ENCODE results near the gene ISCA2. TPM values are rescaled to one million over a fixed set of nuclear protein-coding genes. Genes with fewer than 3 reads are reported as not detected.

The ISCA2 gene
- total RNA-seq, 1 donor from 2014 or later = 8.8 TPM

DNA sequence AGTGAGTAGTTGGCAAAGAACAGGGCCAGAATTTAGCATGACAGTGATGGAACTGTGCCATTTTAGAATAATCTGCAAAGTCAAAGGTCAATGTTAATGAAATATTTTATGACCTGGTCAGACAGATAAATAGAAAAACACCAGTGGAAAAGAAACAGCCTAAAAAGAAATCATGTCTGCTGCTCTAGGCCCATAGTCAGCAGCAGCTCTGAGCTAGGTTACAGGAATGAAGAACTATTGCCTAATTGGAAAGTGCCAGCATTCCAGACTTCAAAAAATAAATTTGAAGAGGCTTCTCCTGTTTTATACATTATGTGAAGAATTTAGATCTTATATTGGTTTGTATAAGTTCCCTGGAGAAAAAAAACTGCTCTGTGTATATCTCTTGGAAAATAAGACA is 10.2 kb upstream of the ISCA2 start:
- DNase-seq = no peak

DNA sequence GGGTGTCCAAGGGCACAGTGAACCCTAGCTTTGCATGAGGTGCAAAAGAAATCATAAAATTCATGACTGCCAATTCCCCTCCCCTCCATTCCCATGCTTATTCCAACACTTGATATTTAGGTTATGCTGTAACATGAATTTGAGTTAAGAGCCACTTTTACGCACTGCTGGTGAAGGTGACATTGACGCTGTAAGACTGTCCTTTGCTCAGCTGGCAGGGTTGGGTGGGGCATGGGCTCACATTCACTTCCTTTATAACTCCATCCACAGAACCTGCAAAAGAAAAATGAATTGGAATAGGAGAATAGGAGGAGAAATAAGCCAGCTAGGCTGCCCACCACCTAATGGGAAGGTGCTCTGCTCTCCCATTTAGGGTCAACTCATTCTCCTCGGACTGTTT is 7.4 kb upstream of the ISCA2 start:
- no peak for DNase-seq

- no peak for DNase-seq
Observed at GRCh38 chr14:74488786-74489397, 4.7 kb upstream of the ISCA2 start.

DNA sequence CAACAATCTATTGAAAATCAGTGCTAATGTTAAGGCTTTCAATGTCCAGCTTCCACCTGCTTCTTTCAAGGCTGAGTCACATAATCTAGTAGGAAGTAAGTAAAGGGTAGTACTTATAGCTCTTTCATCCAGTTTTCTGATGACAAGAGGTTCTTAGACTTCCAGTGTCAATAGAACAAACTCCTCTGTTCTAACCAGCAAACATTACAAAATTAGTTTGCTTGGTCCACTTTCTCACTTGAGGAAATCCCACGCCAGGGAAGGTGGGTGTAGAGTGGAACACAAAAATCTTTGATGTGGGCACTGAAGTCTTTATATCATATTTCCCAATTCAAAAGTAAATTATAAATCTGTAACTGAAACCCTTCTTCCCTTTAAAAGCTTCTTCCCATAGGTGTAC is 3.1 kb upstream of the ISCA2 start:
- DNase-seq = no peak

DNA sequence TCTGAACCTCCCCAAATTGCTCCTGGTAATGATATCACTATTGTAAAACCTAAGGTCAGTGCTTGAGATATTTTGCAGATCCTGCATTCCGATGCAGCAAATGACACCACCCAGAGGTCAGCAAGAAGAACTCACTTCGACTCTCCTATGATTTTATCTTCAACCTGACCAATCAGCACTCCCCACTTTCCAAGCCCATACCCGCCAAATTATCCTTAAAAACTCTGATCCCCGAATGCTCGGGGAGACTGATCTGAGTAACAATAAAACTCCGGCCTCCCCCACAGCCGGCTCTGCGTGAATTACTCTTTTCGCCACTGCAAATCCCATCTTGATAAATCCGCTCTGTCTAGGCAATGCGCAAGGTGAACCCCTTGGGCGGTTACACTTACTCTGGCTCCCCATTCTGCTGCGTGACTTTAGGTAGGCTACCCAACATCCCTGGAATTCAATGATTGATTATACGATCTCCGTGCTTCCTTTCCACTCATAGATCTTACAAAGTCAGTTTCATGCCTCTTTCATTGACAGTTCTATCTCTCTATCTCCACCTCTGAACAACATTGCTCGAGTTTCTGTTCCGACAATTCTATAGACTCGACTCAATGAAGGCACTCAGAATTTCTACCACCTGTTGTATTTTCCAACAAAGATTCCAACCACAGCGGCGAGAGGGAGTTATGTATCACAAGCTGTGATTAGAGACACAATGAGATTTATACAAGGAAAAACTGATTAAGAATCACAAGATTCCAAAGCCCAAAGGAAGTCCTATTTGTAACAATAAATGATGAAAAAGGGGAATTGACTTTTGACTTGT is 1.4 kb upstream of the ISCA2 start:
- peak; percentile 38 for DNase-seq

DNA sequence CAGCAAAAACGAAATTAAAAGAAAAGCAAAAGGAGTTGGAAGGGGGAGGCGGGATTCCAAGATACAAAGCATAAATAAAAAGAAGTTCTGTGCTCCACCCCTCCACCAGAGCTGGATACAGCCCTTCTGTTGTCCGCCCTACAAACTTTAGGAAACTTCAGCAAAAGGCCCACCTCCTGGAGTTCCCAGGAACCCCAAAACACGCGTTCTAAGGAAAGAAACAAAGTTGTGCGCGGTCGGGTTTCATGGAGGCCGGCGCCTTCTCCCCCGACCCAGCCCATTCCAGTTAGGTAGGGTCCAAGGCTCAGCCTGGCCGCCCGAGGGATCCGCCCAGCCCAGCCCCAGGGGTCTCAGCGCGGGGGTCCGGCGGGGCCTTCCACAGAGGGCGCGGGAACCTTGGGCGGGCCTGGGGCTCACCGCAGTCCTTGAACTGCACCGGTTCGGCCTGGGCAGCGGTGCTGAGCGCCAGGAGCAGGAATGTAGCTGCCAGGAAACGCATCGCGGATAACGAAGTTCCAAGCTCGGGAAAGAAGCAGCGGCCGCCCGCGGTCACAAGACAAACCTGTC is 706 bp upstream of the ISCA2 start, which contains the start of gene NPC2:
NPC2 (minus strand) TSS at position 530 of the 567 bp plus-strand sequence; CDS start at position 499, 31 bp downstream.
- DNase-seq = peak; percentile 38

- no peak for DNase-seq
Observed at GRCh38 chr14:74495356-74495755, 1.8 kb downstream of the ISCA2 start.

- no peak for DNase-seq
Observed at GRCh38 chr14:74500417-74501134, 7.0 kb downstream of the ISCA2 start.

GRCh38 chr14:74501135-74501614 is 7.6 kb downstream of the ISCA2 start:
- peak; percentile 3 for DNase-seq

DNA sequence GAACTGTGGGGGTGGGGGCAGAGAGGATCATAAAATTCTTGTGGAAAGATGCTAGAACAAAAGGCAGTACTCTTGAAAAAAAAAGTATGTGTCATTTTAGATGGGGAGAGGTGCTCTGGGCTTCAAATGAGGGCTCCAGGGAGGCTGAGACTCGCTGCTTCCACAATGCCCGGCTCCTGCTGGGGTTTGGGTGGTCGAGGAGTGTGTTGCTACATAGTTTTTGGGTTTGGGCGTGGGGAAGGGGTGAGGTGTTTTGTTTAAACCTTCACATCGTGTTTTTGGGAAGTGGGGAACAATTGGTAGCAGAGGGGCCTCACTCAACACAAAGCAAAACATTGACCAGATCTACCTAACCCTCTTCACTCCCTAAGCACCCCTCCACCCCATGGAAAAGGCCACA is 8.1 kb downstream of the ISCA2 start:
- no peak for DNase-seq

- no peak for DNase-seq
Observed at GRCh38 chr14:74502236-74503019, 8.9 kb downstream of the ISCA2 start.

GRCh38 chr14:74503291-74503937 is 9.8 kb downstream of the ISCA2 start:
- DNase-seq = no peak

DNA sequence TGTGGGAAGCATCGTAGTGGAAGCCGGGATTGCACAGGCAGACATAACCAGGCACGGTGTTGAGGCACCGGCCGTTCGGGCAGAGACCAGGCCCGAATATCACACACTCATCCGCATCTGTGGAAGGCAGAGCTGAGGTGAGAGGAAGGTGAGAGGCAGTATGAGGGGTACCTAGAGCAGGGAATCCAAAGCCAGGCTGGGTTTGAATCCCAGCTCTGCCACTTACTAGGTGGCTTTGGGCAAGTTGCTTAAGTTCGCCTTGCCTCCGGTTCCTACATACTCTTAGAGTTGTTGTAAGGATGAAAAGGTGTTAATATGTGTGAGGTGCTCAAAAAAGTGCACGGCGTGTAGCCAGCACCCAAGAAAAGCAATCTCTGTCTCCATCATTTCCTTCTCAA is 10.4 kb downstream of the ISCA2 start:
- no peak for DNase-seq

DNA sequence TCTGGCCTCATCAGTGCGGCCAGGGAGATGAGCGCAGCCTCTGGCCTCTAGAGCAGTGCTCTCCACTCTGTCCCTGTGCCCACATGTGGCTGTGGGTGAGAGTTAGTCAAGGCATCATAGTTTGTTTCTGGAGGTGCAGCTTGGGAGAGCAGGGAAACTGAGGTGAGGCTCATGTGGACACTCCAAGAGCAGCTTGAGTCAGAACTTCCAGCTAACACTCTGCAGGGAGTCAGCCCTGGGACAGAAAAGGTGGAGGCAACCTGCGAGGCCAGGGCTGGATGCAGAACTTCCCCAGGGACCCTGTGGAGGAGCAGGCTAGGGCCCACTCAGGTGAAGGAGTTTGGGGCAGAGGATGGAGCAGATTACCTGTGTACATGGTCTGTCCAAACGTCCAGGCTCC is 10.8 kb downstream of the ISCA2 start:
- DNase-seq = no peak

- no peak for DNase-seq
Observed at GRCh38 chr14:74504874-74505720, 11.5 kb downstream of the ISCA2 start.

DNA sequence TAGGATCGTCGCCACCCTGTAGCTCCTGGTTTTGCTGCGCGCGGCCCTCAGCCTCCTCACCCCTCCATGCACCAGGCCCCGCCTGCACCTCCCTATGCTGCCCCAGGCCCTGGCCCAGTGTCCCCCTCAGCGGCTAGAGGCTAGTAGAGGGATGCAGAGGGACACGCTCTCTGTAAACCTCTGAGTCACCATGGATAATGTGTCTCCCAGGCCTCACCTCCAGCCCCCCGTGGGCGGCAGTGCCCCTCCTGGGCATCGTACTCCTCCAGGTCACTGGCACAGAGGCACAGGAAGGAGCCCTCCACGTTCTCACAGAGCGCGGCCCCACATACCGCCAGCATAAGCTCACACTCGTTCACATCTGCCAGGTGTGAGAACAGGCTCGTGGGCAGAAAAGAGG is 12.3 kb downstream of the ISCA2 start:
- DNase-seq = no peak

DNA sequence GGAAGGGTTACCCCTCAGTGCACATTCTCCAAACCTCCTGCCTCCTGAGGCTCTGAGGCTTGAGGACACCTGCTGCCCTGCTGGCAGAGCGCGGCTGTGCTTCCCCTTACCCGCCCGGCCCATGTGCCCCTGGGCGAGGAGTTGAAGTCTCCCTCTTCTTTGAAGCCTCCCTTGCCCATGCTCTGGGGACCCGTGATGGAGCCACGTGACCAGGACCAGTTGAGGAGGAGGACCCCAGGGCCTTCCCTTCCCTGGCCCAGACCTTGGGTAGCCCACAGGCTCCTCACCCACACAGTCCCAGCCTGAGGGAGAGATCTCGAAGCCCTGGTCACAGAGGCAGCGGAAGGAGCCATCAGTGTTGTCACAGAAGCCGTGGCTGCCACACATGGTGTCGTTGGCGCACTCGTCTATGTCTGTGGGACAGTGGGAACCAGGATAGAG is 12.9 kb downstream of the ISCA2 start:
- DNase-seq = no peak

- DNase-seq = no peak
Observed at GRCh38 chr14:74507085-74507484, 13.5 kb downstream of the ISCA2 start.

GRCh38 chr14:74507840-74508239 is 14.3 kb downstream of the ISCA2 start:
- DNase-seq = no peak

DNA sequence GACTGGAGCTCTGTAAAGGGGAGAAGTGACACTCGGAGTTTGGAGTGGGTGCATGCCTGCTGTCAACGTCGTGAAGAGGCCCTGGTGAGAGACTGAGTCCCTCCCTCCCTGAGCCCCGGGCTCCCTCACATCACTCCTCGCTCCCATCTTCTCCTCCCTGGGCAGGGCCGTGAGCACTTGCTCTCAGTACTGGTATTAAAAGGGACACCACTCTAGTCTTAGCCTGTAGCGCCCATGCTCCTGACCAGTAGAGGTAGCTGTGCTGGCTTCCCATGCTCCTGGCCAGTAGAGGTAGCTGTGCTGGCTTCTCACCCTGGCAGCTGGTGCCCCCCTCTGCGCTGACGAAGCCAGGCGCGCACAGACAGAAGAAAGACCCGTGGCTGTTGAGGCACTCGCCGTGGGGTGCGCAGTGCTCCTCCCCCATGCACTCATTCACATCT is 14.7 kb downstream of the ISCA2 start:
- no peak for DNase-seq

All from skin of body (tissue), 2 donors.